Heart left ventricle (tissue), 16 donors: ENCODE measurements around the gene LRRFIP1. TPM values are rescaled to one million over a fixed set of nuclear protein-coding genes. Genes with fewer than 3 reads are reported as not detected.

Source experiments
- ATAC-seq, 4 donors: fragments of 200-7000 bp; cut with Tn5 transposase; one replicate each; pipeline ENCODE4 v1.9.1; 2020 to 2022; ENCODE audit warnings: moderate library complexity in 4 of 4, mild to moderate bottlenecking in 3 of 4, moderate number of reproducible peaks in 1 of 4
- DNase-seq, 5 donors: peaks; one replicate each; pipeline ENCODE4 v3.0.0-alpha.2; 2020
- H3K27ac ChIP-seq, 12 donors: fragments of 200-600 bp; sonication (generic) in 4 of 12; one replicate each; pipeline versions ENCODE4 v1.5.0 to v1.8.0; 2016 to 2022; ENCODE audit warnings: mild to moderate bottlenecking in 2 of 12
- H3K27me3 ChIP-seq, 9 donors: fragments of 200-600 bp; sonication (generic) in 2 of 9; one replicate each; pipeline versions ENCODE4 v1.5.1 to v1.8.0; 2016 to 2022; ENCODE audit warnings: mild to moderate bottlenecking in 3 of 9
- H3K36me3 ChIP-seq, 9 donors: fragments of 200-600 bp; sonication (generic) in 2 of 9; one replicate each; pipeline versions ENCODE4 v1.5.0 to v1.8.0; 2018 to 2022; ENCODE audit warnings: mild to moderate bottlenecking in 2 of 9
- H3K4me1 ChIP-seq, 12 donors: fragments of 200-600 bp; sonication (generic) in 4 of 12; one replicate each; pipeline versions ENCODE4 v1.5.0 to v1.8.0; 2016 to 2022; ENCODE audit warnings: mild to moderate bottlenecking in 3 of 12
- H3K4me3 ChIP-seq, 12 donors: fragments of 200-600 bp; sonication (generic) in 4 of 12; one replicate each; pipeline versions ENCODE4 v1.5.0 to v1.8.0; 2017 to 2022; ENCODE audit warnings: mild to moderate bottlenecking in 9 of 12, moderate library complexity in 4 of 12
- H3K9me3 ChIP-seq, 12 donors: fragments of 200-600 bp; sonication (generic) in 4 of 12; one replicate each; pipeline versions ENCODE4 v1.5.0 to v1.8.0; 2016 to 2022; ENCODE audit warnings: mild to moderate bottlenecking in 1 of 12
- POLR2A ChIP-seq, 2 donors: fragments of 450-650 bp; IDR thresholded peaks; one replicate each; pipeline ENCODE4 v1.6.1; 2017; ENCODE audit warnings: antibody characterized with exemption in 2 of 2, mild to moderate bottlenecking in 2 of 2, moderate library complexity in 2 of 2
- WGBS, 4 donors: extraction: QIAGEN DNeasy Blood & Tissue Kit in 2 of 4; methylation state at CpG; one replicate each; pipeline versions ENCODE4 v1.1.5 to v1.1.7; 2013 to 2018; 5-methylcytosine and 5-hydroxymethylcytosine counted together
- intact Hi-C, 10 donors: fragments of 100-400 bp; cut with DNase I; formaldehyde crosslinking; loops; one replicate each; pipeline versions ENCODE4 v1.11.1 to v1.14.2; 2022
- polyA plus RNA-seq, 2 donors: library from polyadenylated mRNA; stranded (reverse); fragments of 200-250 nt; gene quantifications; one replicate each; pipeline ENCODE4 v1.2.3, GENCODE V29; 2013
- total RNA-seq, 9 donors: library from RNA; depleted of rRNA in 2 of 9; stranded (reverse); fragments of >200 nt in 2 of 9; fragmentation: NEBNext Ultra II Directional in 3 of 9; extraction: Animal tissue kit (Norgen Biotek cat#: 25700) in 3 of 9; gene quantifications; one replicate each; pipeline versions ENCODE4 v1.1.0 to v1.2.4, GENCODE V29; 2016 to 2023
- TF ChIP-seq, protein P1 (sequence below), 12 donors: fragments of 200-600 bp; sonication (generic) in 4 of 12; IDR thresholded peaks; one replicate each; pipeline versions ENCODE4 v1.5.0 to v1.8.0; 2018 to 2022; ENCODE audit warnings: antibody characterized with exemption in 12 of 12, mild to moderate bottlenecking in 5 of 12
- donor health status: ischemic (EF 13 %, LVEDD 7.1; RV severe dilation, severe dysfunction).
- donor health status: healthy with polysubstance abuse.
- donor health status: DM: no; HTN: yes; CAD: no.
- donor health status: DM: no; HTN: no; CAD: no.
- donor health status: ischemic (EF 25% LVEDD 6.9; RV normal size, moderate dysfunction).
- donor health status: ischemic (EF 25% LVEDD 5.7; RV mildly dilated, moderate dysfunction).
- donor health status: healthy.
- donor health status: DM: yes; HTN: yes; CAD: no.
- donor health status: ischemic (EF 35%, LVEDD 5.7; RV mildly dilated, moderate dysfunction).
- donor health status: nonischemic (EF 11% LVEDD 7.7; RV severe dilation, severe dysfunction).
- donor health status: DM: yes; HTN: yes; CAD: no.
- donor health status: PGD.
- donor health status: ischemic (EF 29% LVEDD 5.4; RV normal size, mild dysfunction).
- donor health status: nonischemic (EF 23%, LVEDD 6.1; RV moderate dilation, normal function).

The LRRFIP1 gene
- total and polyA plus RNA-seq, 11 donors = 78.7 to 151 (median 111) TPM

DNA sequence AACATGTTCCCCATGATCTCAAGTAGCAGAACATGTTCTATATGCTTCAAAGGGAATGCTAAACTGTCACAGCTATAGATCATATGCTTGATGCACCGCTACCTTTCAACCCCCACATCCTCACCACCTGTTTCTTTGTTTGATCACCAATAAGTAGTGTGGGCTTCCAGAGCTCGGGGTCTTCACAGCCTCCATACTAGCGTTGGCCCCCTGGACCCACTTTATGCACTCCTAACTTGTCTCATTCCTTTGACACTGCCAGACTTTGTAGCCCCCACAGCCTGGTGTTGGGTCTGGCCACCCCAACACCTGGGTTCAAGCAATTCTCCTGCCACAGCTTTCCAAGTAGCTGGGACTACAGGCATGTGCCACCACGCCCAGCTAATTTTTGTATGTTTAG, 159.5 kb downstream of the LRRFIP1 start:
- no peak for TF ChIP-seq POLR2A (IDR thresholded peaks at IDR 0.05)
- TF ChIP-seq, protein P1, sequence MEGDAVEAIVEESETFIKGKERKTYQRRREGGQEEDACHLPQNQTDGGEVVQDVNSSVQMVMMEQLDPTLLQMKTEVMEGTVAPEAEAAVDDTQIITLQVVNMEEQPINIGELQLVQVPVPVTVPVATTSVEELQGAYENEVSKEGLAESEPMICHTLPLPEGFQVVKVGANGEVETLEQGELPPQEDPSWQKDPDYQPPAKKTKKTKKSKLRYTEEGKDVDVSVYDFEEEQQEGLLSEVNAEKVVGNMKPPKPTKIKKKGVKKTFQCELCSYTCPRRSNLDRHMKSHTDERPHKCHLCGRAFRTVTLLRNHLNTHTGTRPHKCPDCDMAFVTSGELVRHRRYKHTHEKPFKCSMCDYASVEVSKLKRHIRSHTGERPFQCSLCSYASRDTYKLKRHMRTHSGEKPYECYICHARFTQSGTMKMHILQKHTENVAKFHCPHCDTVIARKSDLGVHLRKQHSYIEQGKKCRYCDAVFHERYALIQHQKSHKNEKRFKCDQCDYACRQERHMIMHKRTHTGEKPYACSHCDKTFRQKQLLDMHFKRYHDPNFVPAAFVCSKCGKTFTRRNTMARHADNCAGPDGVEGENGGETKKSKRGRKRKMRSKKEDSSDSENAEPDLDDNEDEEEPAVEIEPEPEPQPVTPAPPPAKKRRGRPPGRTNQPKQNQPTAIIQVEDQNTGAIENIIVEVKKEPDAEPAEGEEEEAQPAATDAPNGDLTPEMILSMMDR (IDR thresholded peaks at IDR 0.05) = no peak
- Histone ChIP-seq H3K4me1 (no peaks in the 10 kb centered on the region), H3K36me3 (peaks cover 0 to 20% (median 9%) of the 10 kb centered on the region in 9 donors), H3K27ac (no peak overlapping the region), H3K4me3 (no peak overlapping the region), H3K27me3 (no peaks in the 10 kb centered on the region), H3K9me3 (peaks cover 0 to 15% (median 8%) of the 10 kb centered on the region in 12 donors)
- intact Hi-C loops = no loop called here
- WGBS, 4 donors = 82 to 100% (median 98%) methylated on average over 4 of the region's 4 CpGs
- no peak for DNase-seq
- ATAC-seq = no peak

DNA sequence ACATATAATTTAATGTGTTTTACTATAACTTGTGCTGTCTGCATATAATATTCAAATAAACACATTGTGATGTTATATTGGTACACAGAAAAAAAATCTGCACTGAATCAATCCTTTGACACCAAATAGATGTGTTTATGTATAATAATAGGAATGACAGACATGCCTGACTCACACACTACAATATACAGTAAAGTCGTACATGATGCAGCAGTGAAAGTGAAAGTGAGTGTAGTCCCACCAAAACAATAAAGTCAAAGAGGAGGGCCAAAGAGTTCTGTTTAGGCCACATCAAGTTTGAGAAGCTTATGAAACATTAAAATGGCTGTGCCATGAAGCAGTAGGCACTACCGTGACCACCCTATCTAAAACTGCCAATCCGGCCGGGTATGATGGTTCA, 163.0 kb downstream of the LRRFIP1 start:
- 86 to 90% (median 87%) methylated on average over 4 of the region's 4 CpGs for WGBS, 4 donors
- no peak for ATAC-seq

DNA sequence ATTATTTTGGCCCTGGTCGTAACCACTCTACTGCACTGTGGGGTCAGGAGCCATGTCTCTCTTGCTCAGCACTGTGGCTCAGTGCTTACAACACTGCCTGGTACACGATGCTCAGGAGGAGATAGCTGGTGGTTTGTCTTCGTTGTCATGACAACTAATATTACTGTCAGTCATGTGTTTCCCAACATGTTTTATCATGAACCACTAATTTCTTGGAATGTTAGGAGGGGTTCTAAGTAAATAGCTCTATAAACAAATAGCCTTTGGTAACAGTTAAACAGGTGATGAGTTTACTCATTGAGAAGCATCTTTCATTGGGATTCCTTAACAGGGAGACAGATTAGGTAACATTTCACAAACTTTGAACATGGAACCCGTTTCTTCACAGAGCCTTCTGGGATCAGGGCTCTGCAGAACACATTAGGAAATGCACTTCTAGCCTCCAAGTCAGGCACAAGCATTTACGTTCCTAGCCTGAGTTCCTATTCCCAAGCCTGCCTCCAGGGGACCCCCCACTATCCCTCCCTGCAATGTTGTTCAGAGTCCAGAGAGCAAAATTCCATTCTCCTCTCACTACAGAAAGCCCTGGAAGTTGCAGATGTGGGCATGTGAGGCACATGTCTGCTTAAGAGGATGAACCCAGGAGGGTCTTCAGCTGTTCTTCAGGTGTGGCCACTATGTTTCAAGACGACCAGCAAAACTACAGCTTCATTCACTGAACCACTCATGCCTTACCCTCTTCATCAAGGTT, 164.8 kb downstream of the LRRFIP1 start:
- no peak overlapping the region for H3K4me3 ChIP-seq
- H3K27ac ChIP-seq = no peak overlapping the region
- no peak for DNase-seq
- no peaks in the 10 kb centered on the region for H3K27me3 ChIP-seq
- H3K36me3 ChIP-seq = no peaks in the 10 kb centered on the region
- H3K4me1 ChIP-seq = no peaks in the 10 kb centered on the region
- TF ChIP-seq POLR2A (IDR thresholded peaks at IDR 0.05) = no peak
- TF ChIP-seq, protein P1 (IDR thresholded peaks at IDR 0.05) = no peak
- 74 to 81% (median 77%) methylated on average over 6 of the region's 6 CpGs for WGBS, 4 donors
- intact Hi-C loops = no loop called here
- H3K9me3 ChIP-seq = peaks cover 0 to 6% (median 3%) of the 10 kb centered on the region in 12 donors
- no peak for ATAC-seq

More for the DNA sequence above, 163.0 kb downstream of the LRRFIP1 start:
- Histone ChIP-seq H3K9me3 (peaks cover 0 to 15% (median 8%) of the 10 kb centered on the region in 12 donors), H3K27ac (no peak overlapping the region), H3K4me1 (no peaks in the 10 kb centered on the region), H3K36me3 (peaks cover 0 to 8% (median 0%) of the 10 kb centered on the region in 9 donors), H3K4me3 (no peak overlapping the region), H3K27me3 (no peaks in the 10 kb centered on the region)
- no peak for DNase-seq
- intact Hi-C loops = no loop called here
- no peak for TF ChIP-seq POLR2A (IDR thresholded peaks at IDR 0.05)
- TF ChIP-seq, protein P1 (IDR thresholded peaks at IDR 0.05) = no peak

GRCh38 chr2:237797253-237797652, 169.9 kb downstream of the LRRFIP1 start:
- Histone ChIP-seq H3K27ac (no peak overlapping the region), H3K9me3 (peaks cover 0 to 17% (median 0%) of the 10 kb centered on the region in 12 donors), H3K27me3 (no peaks in the 10 kb centered on the region), H3K4me3 (no peak overlapping the region), H3K36me3 (no peaks in the 10 kb centered on the region), H3K4me1 (no peaks in the 10 kb centered on the region)
- TF ChIP-seq POLR2A (IDR thresholded peaks at IDR 0.05) = no peak
- TF ChIP-seq, protein P1 (IDR thresholded peaks at IDR 0.05) = no peak
- intact Hi-C loops = no loop called here
- DNase-seq (no peak), ATAC-seq (no peak)
- WGBS, 4 donors = 94 to 99% (median 95%) methylated on average over 3 of the region's 3 CpGs
